ENCODE measurements around the gene FAM50B.
"Not testable (repeated sequence)": the region's sequence is repeated elsewhere in the genome, so short reads cannot be mapped to it uniquely, and the experiment has no call there.

FAM50B gene

DNA sequence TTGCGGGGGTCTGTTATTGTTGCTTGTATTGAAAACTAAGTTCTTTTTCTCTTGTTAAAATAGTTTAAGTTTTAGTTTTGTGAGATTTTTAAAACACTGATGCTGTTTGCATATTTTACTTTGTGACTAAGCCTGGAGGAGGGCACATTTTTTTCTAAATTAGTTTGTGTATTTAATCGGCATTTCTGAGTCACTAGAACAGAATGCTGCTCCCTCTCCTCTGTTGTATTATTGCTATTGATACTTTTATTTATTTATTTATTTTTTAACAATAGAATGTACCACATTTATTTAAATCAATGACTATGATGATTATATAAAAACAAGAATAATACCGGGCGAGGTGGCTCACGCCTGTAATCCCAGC, 5.1 kb upstream of the FAM50B start:
- no peak for DNase-seq (ENCODE audit: extremely low read depth in 1 of 2, low read depth in 1 of 2)

DNA sequence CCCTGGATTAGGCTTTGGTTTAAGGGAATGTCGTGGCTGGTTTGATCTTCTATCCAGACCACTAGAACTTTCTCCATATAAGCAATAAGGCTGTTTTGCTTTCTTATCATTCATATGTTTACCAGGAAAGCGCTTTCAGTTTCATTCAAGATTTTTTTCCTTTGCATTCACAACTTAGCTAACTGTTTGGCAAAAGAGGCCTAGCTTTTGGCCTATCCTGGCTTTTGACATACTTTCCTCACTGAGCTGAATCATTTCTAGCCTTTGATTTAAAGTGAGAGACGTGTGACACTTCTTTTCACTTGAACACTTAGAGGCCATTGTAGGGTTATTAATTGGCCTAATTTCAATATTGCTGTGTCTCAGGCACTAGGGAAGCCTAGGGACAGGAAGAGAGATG, 1.7 kb upstream of the FAM50B start:
- DNase-seq (ENCODE audit: extremely low read depth in 1 of 2, low read depth in 1 of 2), result no peak

DNA sequence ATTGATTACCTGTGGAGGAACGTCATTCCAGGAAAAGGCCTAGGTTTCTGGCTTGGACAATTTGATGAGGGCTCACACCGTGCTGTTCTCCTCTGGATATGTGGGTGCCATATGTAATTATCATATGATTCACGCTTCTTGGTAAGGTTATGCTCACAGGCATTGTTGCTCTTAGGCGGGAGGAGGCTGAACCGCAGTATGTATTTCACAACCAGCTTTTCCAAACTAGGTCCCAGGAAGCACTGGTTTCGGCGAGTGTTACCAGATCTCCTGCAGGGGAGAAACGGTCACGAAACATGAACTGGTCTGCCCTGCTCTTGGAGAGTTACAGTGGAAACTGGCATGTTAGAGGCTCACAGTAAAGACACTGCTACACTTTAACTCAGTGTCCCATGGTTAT, 793 bp upstream of the FAM50B start:
- no peak for DNase-seq (ENCODE audit: extremely low read depth in 1 of 2, low read depth in 1 of 2)

DNA sequence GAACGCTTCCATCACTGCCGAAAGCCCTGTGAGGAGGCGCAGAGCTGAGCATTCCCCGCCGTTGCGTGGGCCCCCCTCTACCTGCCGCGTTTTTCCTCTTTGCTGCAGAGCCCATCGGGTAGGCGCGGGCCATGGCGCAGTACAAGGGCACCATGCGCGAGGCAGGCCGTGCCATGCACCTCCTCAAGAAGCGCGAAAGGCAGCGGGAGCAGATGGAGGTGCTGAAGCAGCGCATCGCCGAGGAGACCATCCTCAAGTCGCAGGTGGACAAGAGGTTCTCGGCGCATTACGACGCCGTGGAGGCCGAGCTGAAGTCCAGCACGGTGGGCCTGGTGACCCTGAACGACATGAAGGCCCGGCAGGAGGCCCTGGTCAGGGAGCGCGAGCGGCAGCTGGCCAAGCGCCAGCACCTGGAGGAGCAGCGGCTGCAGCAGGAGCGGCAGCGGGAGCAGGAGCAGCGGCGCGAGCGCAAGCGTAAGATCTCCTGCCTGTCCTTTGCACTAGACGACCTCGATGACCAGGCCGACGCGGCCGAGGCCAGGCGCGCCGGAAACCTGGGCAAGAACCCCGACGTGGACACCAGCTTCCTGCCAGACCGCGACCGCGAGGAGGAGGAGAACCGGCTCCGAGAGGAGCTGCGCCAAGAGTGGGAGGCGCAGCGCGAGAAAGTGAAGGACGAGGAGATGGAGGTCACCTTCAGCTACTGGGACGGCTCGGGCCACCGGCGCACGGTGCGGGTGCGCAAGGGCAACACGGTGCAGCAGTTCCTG, 693 bp downstream of the FAM50B start:
- no peak for DNase-seq (ENCODE audit: extremely low read depth in 1 of 2, low read depth in 1 of 2)

- no peak for DNase-seq (ENCODE audit: extremely low read depth in 1 of 2, low read depth in 1 of 2)
These were observed 1.5 kb downstream of the FAM50B start for GRCh38 chr6:3850451-3851203.

GRCh38 chr6:3851839-3852238, 2.7 kb downstream of the FAM50B start:
- DNase-seq (ENCODE audit: extremely low read depth in 1 of 2, low read depth in 1 of 2), result no peak

DNA sequence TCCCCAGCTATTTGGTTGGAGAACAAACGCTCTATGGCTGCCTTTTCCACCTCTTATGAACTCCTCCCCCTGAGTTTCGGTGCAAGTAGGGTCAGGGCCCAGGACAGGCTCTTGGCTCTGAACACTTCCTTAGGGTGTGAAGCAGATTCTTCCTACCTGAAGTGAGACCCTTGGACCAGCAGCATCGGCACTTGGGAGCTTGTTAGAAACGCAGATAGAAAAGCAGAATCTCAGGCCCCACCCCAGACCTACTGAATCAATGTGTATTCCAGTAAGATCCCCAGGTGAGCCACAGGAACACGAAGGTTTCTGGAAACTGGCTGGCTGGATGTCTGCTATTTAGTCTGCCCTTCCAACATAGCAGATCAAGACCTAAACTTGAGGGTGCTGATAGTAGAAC, 3.2 kb downstream of the FAM50B start:
- no peak for DNase-seq (ENCODE audit: extremely low read depth in 1 of 2, low read depth in 1 of 2)

DNA sequence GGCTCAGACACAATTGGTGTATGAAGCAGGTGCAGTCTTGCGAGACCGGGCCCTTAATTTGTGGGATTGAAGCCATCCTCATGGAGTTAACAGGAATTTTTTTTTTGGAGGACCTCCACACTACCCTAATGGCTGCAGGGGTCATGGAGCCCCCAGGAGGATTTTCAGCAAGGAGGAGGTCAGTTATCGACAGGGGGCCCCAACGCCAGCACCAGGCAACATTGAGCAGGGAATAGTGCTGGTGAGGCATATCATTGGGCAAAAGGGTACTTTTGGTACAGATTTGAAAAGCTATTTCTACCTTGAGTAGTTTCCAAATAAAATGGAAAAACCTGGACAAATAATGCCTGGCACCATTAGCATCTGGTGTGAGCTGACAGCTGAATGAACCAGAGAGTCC, 6.7 kb downstream of the FAM50B start:
- DNase-seq (ENCODE audit: extremely low read depth in 1 of 2, low read depth in 1 of 2), result no peak

GRCh38 chr6:3856576-3856975, 7.4 kb downstream of the FAM50B start:
- no peak for DNase-seq (ENCODE audit: extremely low read depth in 1 of 2, low read depth in 1 of 2)

- no peak for DNase-seq (ENCODE audit: extremely low read depth in 1 of 2, low read depth in 1 of 2)
These were observed 8.6 kb downstream of the FAM50B start for GRCh38 chr6:3857468-3858456.

DNA sequence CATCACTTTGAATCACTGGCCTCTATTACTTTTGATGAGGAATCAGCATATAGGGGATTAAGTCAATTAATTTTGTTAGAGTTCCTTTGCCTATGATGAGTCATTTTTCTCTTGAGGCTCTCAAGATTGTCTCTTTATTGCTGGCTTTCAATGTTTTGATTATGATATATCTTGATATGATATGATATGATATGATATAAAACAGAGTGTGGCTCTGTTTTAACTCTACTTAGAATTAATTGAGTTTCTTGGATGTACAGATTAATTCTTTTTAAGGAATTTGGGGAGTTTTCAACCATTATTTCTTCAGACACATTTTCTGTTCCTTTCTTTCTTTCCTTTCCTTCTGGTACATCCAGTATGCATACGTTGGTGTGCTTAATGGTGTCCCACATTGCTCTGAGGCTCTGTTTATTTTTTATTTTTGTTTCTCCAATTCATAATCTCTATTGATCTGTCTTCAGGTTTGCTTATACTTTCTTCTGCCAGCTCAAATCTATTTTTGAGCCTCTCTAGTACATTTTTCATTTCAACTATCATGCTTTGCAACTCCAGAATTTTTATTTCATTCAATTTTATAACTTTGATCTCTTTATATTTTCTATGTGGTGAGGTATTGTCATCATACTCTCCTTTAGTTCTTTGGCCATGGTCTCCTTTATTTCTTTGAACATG, 10.8 kb downstream of the FAM50B start:
- DNase-seq (ENCODE audit: extremely low read depth in 1 of 2, low read depth in 1 of 2), result no peak

DNA sequence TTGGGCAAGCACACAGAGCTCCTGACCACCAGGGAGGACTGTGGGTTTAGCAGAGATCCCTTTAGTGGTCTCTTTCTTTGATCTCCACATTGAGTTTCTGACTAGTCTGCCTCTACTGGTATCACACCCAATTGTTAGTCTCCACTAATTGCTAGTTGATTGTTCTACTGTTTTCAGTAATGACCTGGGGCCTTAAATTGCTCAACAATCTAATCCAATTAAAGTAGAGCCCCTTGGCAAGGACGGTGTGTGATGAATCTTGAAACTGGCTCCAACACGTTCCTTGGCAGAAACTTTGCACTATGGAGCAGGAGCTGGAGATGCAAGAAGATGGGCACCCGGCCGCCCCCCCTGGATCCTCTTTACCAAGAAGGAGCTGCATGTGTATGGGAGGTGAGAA, 12.3 kb downstream of the FAM50B start:
- DNase-seq (ENCODE audit: extremely low read depth in 1 of 2, low read depth in 1 of 2), result no peak

DNA sequence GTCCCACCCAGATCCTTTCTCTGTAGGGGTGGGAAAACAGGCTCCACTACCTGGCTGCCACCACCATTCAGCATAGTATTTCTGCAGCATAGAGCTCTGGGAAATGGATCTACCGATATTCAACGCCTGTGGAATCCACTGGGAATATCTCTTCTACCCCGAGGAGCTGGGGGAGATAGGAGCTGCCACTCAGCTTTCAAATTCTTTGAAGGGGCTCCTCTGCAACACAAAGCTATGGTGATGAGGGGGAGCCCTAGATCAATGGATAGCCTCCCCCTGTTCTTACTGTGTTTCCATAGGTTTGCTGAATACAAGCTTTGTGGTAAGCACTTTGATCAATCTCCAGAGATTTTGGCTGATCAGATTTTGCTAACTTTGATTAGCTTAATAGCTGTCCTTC, 12.9 kb downstream of the FAM50B start:
- DNase-seq (ENCODE audit: extremely low read depth in 1 of 2, low read depth in 1 of 2), result no peak

- DNase-seq (ENCODE audit: extremely low read depth in 1 of 2, low read depth in 1 of 2), result not testable (repeated sequence)
These were observed 14.1 kb downstream of the FAM50B start for GRCh38 chr6:3863322-3863721.

- DNase-seq (ENCODE audit: extremely low read depth in 1 of 2, low read depth in 1 of 2), result no peak
These were observed 16.3 kb downstream of the FAM50B start for GRCh38 chr6:3865463-3865862.

- DNase-seq (ENCODE audit: extremely low read depth in 1 of 2, low read depth in 1 of 2), result no peak
These were observed 18.7 kb downstream of the FAM50B start for GRCh38 chr6:3867641-3868502.

DNA sequence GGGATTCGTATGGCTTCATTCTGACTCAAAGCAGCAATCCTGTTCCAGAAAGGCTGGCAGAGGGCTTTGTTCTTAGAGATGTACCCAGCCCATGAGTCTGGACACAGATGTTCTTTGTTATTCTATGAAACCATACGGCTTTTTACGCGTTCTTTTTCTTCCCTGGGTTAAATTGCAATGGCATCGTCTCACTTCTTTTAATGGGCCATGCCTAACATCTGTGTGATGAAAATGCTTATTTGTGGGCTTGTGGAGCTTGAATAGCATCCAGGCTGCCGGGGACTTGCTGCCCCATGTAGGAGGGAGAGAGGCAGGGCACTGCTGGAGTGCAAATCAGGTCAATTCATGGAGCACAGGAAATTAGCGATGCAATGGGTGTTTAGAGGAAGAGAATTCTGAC, 19.4 kb downstream of the FAM50B start:
- DNase-seq (ENCODE audit: extremely low read depth in 1 of 2, low read depth in 1 of 2), result no peak

DNA sequence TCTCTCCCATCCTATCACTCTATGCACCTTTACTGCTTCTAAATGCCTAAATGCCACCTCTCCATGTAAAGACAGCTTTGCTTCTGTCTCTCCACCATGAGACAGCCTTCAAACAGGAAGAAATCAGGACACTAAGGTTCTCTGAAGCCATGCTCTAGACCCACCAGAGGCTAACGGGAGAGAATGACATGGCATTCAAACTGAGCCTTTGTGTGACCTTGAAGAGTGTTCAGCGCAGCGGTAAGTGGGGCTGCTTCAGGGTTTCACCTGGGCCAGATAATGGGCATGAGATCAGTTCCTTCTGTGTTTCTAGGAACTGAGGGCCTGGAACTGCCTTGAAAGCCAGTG, 20.1 kb downstream of the FAM50B start:
- no peak for DNase-seq (ENCODE audit: extremely low read depth in 1 of 2, low read depth in 1 of 2)

DNA sequence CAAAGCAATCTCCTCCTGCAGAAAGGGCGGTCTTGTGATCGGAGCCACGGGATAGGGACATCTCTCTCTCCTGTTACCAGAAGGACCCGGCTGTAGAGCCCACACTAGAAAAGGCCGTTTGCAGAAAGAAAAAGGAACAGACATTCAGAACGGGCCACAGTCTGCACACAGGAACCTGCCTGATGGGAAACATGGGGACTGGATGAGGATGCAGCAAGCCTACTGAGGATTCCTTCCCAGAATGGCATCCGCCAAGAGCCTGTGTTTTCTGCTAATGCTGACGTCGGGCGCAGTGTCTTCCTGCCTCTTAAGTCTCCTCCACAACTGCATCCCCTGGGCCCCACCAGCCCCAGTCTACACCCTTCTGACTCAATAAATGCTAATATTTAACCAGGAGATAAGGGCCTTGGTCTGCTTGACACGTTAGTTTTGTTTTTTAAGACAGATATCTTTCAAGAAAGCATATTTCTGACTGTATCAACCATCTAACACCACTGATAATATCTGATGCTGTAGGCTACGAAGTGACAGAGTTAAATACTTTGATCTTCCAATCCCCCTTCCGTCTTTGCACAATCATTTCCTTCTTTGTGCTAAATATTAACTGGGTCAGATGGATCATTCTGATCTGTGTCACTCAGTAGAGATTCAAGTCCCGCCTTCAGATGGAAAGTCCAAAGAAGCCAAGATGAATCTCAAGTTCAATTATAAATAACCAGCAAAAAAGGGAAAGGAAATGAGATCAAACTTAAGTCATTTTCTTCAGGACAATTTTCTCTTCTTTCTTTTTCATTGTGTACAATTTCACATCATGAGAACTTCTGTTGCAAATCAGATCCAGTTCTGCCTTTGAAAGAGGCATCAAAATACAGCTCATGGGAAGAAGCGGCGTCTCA, 20.7 kb downstream of the FAM50B start:
- no peak for DNase-seq (ENCODE audit: extremely low read depth in 1 of 2, low read depth in 1 of 2)
